Neural progenitor cell (in vitro differentiated cells): ENCODE results near the gene GJB6. TPM values are rescaled to one million over a fixed set of nuclear protein-coding genes. Genes with fewer than 3 reads are reported as not detected.

Experiments
- DNase-seq: peaks from one replicate; pipeline ENCODE4 v3.0.0-alpha.2; 2016; ENCODE audit warnings: low spot score
- H2AFZ ChIP-seq: fragments of 200-600 bp; sonication (generic); replicated peaks from 2 replicates; pipeline ENCODE4 v1.6.1; 2016; ENCODE audit warnings: antibody characterized with exemption
- H3F3A ChIP-seq: fragments of 200-600 bp; sonication (generic); 2 replicates; pipeline ENCODE4 v1.6.1; 2016; ENCODE audit warnings: antibody characterized with exemption, low read depth
- H3K27ac ChIP-seq: fragments of 200-600 bp; sonication (generic); 2 replicates; pipeline ENCODE4 v1.5.1; 2016; ENCODE audit warnings: mild to moderate bottlenecking
- H3K27me3 ChIP-seq: fragments of 200-600 bp; sonication (generic); 2 replicates; pipeline ENCODE4 v1.6.1; 2016; ENCODE audit warnings: mild to moderate bottlenecking, moderate library complexity
- H3K36me3 ChIP-seq: fragments of 200-600 bp; sonication (generic); 2 replicates; pipeline ENCODE4 v1.5.1; 2016
- H3K4me1 ChIP-seq: fragments of 200-600 bp; sonication (generic); 2 replicates; pipeline ENCODE4 v1.6.1; 2016; ENCODE audit warnings: mixed run types
- H3K4me2 ChIP-seq: fragments of 200-600 bp; sonication (generic); 2 replicates; pipeline ENCODE4 v1.6.1; 2016
- H3K4me3 ChIP-seq: fragments of 200-600 bp; sonication (generic); 2 replicates; pipeline ENCODE4 v1.5.1; 2016
- H3K79me2 ChIP-seq: fragments of 200-600 bp; sonication (generic); 2 replicates; pipeline ENCODE4 v1.6.1; 2016; ENCODE audit warnings: low read depth
- H3K9ac ChIP-seq: fragments of 200-600 bp; sonication (generic); 2 replicates; pipeline ENCODE4 v1.6.1; 2016
- H3K9me3 ChIP-seq: fragments of 200-600 bp; sonication (generic); 2 replicates; pipeline ENCODE4 v1.5.1; 2016; ENCODE audit warnings: low read depth
- H4K20me1 ChIP-seq: fragments of 200-600 bp; sonication (generic); 2 replicates; pipeline ENCODE4 v1.6.1; 2016; ENCODE audit warnings: low read depth
- H3K27ac Mint-ChIP-seq: 3 replicates; pipeline ENCODE4 v1.8.0; 2021; ENCODE audit warnings: mixed read lengths
- H3K27me3 Mint-ChIP-seq: 2 replicates; pipeline ENCODE4 v1.8.0; 2022; ENCODE audit warnings: low read depth, mild to moderate bottlenecking, inconsistent platforms, moderate library complexity, mixed read lengths; ENCODE audit not compliant: insufficient read depth
- H3K36me3 Mint-ChIP-seq: 3 replicates; pipeline ENCODE4 v1.8.0; 2021; ENCODE audit warnings: mixed read lengths
- H3K4me1 Mint-ChIP-seq: 3 replicates; pipeline ENCODE4 v1.8.0; 2021; ENCODE audit warnings: mixed read lengths
- H3K4me3 Mint-ChIP-seq: 3 replicates; pipeline ENCODE4 v1.8.0; 2021; ENCODE audit warnings: mild to moderate bottlenecking, moderate library complexity, mixed read lengths
- H3K9me3 Mint-ChIP-seq: 3 replicates; pipeline ENCODE4 v1.8.0; 2020; ENCODE audit warnings: mixed read lengths
- CTCF ChIP-seq: fragments of 200-600 bp; sonication (generic); IDR thresholded peaks from 2 replicates; pipeline ENCODE4 v1.5.1; 2017; ENCODE audit warnings: antibody characterized with exemption, mild to moderate bottlenecking
- EZH2 ChIP-seq: fragments of 200-600 bp; sonication (generic); IDR thresholded peaks from 2 replicates; pipeline ENCODE4 v1.6.1; 2017; ENCODE audit warnings: antibody characterized with exemption, mild to moderate bottlenecking, moderate library complexity
- EZH2phosphoT487 ChIP-seq: fragments of 200-600 bp; sonication (generic); IDR thresholded peaks from 2 replicates; pipeline ENCODE4 v1.6.1; 2017; ENCODE audit warnings: antibody characterized with exemption
- total RNA-seq: library from RNA; depleted of rRNA; stranded (reverse); fragments of >200 nt; gene quantifications from 2 replicates; pipeline ENCODE4 v1.2.3, GENCODE V29; 2015; ENCODE audit warnings: low replicate concordance

Gene GJB6
- total RNA-seq, 1 donor from 2014 or later = not detected

GRCh38 chr13:20264271-20265018 lies 32.3 kb upstream of the GJB6 start:
- Histone ChIP-seq H3K9ac (no peak overlapping the region), H3K79me2 (no peaks in the 10 kb centered on the region), H2AFZ (no peak overlapping the region), H3F3A (no peaks in the 10 kb centered on the region), H3K36me3 (no peaks in the 10 kb centered on the region), H3K4me1 (no peaks in the 10 kb centered on the region), H3K9me3 (no peaks in the 10 kb centered on the region), H3K4me2 (no peak overlapping the region), H3K27me3 (no peaks in the 10 kb centered on the region), H3K4me3 (no peak overlapping the region), H4K20me1 (no peaks in the 10 kb centered on the region), H3K27ac (no peak overlapping the region)
- no peaks in the 10 kb centered on the region for H3K36me3 Mint-ChIP-seq
- no peaks in the 10 kb centered on the region for H3K9me3 Mint-ChIP-seq
- H3K27me3 Mint-ChIP-seq = peaks cover 5% of the 10 kb centered on the region
- no peak overlapping the region for H3K27ac Mint-ChIP-seq
- no peak overlapping the region for H3K4me3 Mint-ChIP-seq
- TF ChIP-seq EZH2 = no peak
- TF ChIP-seq EZH2phosphoT487 = no peak
- TF ChIP-seq CTCF = no peak
- H3K4me1 Mint-ChIP-seq = no peaks in the 10 kb centered on the region
- DNase-seq = no peak

GRCh38 chr13:20263393-20264044 lies 31.4 kb upstream of the GJB6 start:
- Histone ChIP-seq H3K9me3 (no peaks in the 10 kb centered on the region), H3K36me3 (no peaks in the 10 kb centered on the region), H3K4me3 (no peak overlapping the region), H3K79me2 (no peaks in the 10 kb centered on the region), H3K27me3 (no peaks in the 10 kb centered on the region), H3K9ac (no peak overlapping the region), H3F3A (no peaks in the 10 kb centered on the region), H3K4me2 (no peak overlapping the region), H3K4me1 (no peaks in the 10 kb centered on the region), H2AFZ (no peak overlapping the region), H4K20me1 (no peaks in the 10 kb centered on the region), H3K27ac (no peak overlapping the region)
- Mint-ChIP-seq H3K4me3 (no peak overlapping the region), H3K36me3 (no peaks in the 10 kb centered on the region), H3K4me1 (no peaks in the 10 kb centered on the region), H3K27ac (no peak overlapping the region), H3K27me3 (peaks cover 5% of the 10 kb centered on the region), H3K9me3 (no peaks in the 10 kb centered on the region)
- DNase-seq = no peak
- TF ChIP-seq EZH2phosphoT487 (no peak), CTCF (no peak), EZH2 (no peak)

GRCh38 chr13:20258963-20259288 lies 26.8 kb upstream of the GJB6 start:
- Histone ChIP-seq H3K4me1 (no peaks in the 10 kb centered on the region), H3F3A (no peaks in the 10 kb centered on the region), H3K36me3 (no peaks in the 10 kb centered on the region), H3K27ac (no peak overlapping the region), H3K4me3 (no peak overlapping the region), H2AFZ (no peak overlapping the region), H3K9me3 (no peaks in the 10 kb centered on the region), H3K79me2 (no peaks in the 10 kb centered on the region), H4K20me1 (no peaks in the 10 kb centered on the region), H3K27me3 (no peaks in the 10 kb centered on the region), H3K9ac (no peak overlapping the region), H3K4me2 (no peak overlapping the region)
- Mint-ChIP-seq H3K27ac (no peak overlapping the region), H3K4me3 (no peak overlapping the region), H3K36me3 (no peaks in the 10 kb centered on the region), H3K9me3 (no peaks in the 10 kb centered on the region), H3K4me1 (no peaks in the 10 kb centered on the region), H3K27me3 (peaks cover 6% of the 10 kb centered on the region)
- TF ChIP-seq EZH2 = no peak
- no peak for TF ChIP-seq EZH2phosphoT487
- no peak for TF ChIP-seq CTCF
- DNase-seq = no peak
